ENCODE data around the gene ISLR. TPM values are rescaled to one million over a fixed set of nuclear protein-coding genes. Genes with fewer than 3 reads are reported as not detected.

Gene ISLR
- total and polyA plus RNA-seq, 9 of the 15 experiments (the other 6 are each of a cell fraction or from before 2014, with no cell fraction given): not detected

GRCh38 chr15:74173380-74174218 is at the start of gene ISLR (continued):
- no peak for TF ChIP-seq FOXJ3 (CRISPR knock-in tag; IDR thresholded peaks at IDR 0.05)
- TF ChIP-seq TEAD4 (IDR thresholded peaks at IDR 0.05; ENCODE audit: low read length): no peak
- TF ChIP-seq TEAD4 (CRISPR knock-in tag; IDR thresholded peaks at IDR 0.05; ENCODE audit: borderline replicate concordance): no peak
- TF ChIP-seq TAF7 (tag; IDR thresholded peaks at IDR 0.05): no peak
- TF ChIP-seq IFI16 (CRISPR knock-in tag; IDR thresholded peaks at IDR 0.05): no peak
- TF ChIP-seq PHB (CRISPR knock-in tag; IDR thresholded peaks at IDR 0.05): no peak
- TF ChIP-seq BCOR (IDR thresholded peaks at IDR 0.05): no peak
- TF ChIP-seq NFE2L1 (tag; IDR thresholded peaks at IDR 0.05; ENCODE audit: borderline replicate concordance, low read depth): no peak
- TF ChIP-seq CSDE1 (IDR thresholded peaks at IDR 0.05): no peak
- TF ChIP-seq SNRNP70 (optimal IDR thresholded peaks at IDR 0.05; ENCODE audit: low read depth, low read length): no peak

GRCh38 chr15:74124196-74124595 is 49.3 kb upstream of the ISLR start:
- Histone ChIP-seq H3K9ac (ENCODE audit: insufficient read depth in 1 of 2, low read depth in 2 of 2, low read length in 2 of 2) (no peak overlapping the region), H3K9me3 (replicated peaks; ENCODE audit: control insufficient read depth, insufficient read depth, low read depth, low read length) (no peaks in the 10 kb centered on the region), H3K9me1 (ENCODE audit: control insufficient read depth, insufficient read depth, low read length) (no peaks in the 10 kb centered on the region), H3K36me3 (ENCODE audit: control insufficient read depth, insufficient read depth, low read length) (no peaks in the 10 kb centered on the region), H4K20me1 (replicated peaks; ENCODE audit: control insufficient read depth, insufficient read depth, low read length) (peaks cover 3% of the 10 kb centered on the region; the same call in 1 of the 2 replicates), H3K27ac (ENCODE audit: extremely low read depth, low read depth, low read length) (no peak overlapping the region), H3K4me1 (replicated peaks in 1 of 2; ENCODE audit: control insufficient read depth in 2 of 2, insufficient read depth in 2 of 2, low read length in 2 of 2) (peaks cover 0 to 18% of the 10 kb centered on the region in 2 experiments; a peak in 2 of 5 replicates), H3K79me2 (ENCODE audit: control insufficient read depth, insufficient read depth, low read length) (no peaks in the 10 kb centered on the region), H2AFZ (ENCODE audit: low read depth, low read length) (no peak overlapping the region), H3K4me2 (ENCODE audit: insufficient read depth, low read length) (no peak overlapping the region), H3K27me3 (ENCODE audit: control insufficient read depth in 2 of 2, insufficient read depth in 2 of 2, low read length in 2 of 2) (peaks cover 17 to 39% of the 10 kb centered on the region in 2 experiments), H3K4me3 (no peak overlapping the region)
- WGBS (ENCODE audit: insufficient coverage, low coverage, missing lambda C conversion rate): 0% methylated on average over 3 of the region's 3 CpGs
- FAIRE-seq (no peak), DNase-seq (ENCODE audit: extremely low read depth in 1 of 4, low spot score in 3 of 4) (no peak), ATAC-seq (no peak)
- CTCF ChIA-PET (ENCODE audit: low intra/inter-chr PET ratio): interaction anchor here (6.2 kb wide), 1 partner anchor 198 kb away, joined by 37 read pairs; no protein-coding TSS in a partner anchor
- POLR2A ChIA-PET: no interaction called here
- no TSS peak for BruUV-seq (replicated peaks)
- intact Hi-C loops (cut with micrococcal nuclease) (no loop called here), in situ Hi-C loops (cut with MboI) (loop anchor here (10.0 kb wide), 1 partner anchor 69 kb away; no protein-coding TSS in a partner anchor)
- TF ChIP-seq GABPA (tag; conservative IDR thresholded peaks at IDR 0.05; ENCODE audit: low read depth) (no peak), PHF8 (IDR thresholded peaks at IDR 0.05; ENCODE audit: borderline replicate concordance, low read length) (no peak), KLF10 (CRISPR knock-in tag; IDR thresholded peaks at IDR 0.05) (no peak), REST (IDR thresholded peaks at IDR 0.05; ENCODE audit: borderline replicate concordance) (no peak), REST (CRISPR knock-in tag; IDR thresholded peaks at IDR 0.05; ENCODE audit: low read depth) (no peak), RNF2 (IDR thresholded peaks at IDR 0.05) (no peak)
